Measurements from ENCODE around the gene CHST8.

Gene CHST8

DNA sequence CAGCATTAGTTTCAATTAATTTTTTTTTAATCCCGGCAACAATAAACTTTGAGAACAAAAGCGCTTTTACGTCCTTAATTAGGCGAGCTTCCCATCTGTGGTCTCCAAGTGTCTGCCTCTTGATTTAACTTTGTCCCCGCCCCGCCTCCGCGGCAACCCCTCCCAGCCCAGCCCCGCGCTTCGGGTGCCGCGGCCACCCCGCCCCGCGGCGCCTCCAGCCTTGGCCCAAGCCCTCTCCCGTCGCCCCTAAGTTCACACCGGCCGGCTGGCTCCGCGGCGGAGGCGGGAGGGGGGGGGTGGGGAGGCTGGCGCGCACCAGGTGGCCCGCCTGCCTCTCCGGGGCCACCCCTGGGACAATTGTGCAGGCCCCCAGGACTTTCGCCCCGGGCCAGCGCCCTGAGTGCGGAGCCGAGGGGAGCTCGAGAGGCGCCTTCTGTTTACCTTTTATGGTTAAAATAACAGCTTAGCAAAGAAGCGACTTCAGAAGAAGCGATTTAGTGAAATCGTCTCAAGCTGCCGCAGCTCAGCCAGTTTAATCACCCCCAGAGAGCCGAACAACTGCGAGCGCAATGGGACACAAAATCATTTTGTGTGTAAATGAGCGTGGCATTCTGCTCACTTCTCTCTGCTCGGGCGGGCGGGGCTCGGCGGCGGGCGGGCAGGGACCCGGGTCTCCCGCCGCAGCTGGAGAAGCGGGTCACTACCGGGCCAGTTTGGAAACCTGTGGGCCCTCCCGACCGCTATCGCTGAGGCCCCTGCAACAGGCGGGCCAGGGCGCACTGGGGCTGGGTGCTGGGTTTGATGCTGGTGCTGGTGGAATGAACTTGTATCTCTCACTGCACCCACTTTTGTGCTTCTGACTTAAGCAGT is 176.3 kb downstream of the CHST8 start:
- H3K4me3 ChIP-seq (ENCODE audit: low read depth, low read length), result peak overlapping the region; percentile 79
- in situ Hi-C loops (cut with HindIII; ENCODE audit: low pct_ligation_motif_present, low sequenced_read_pairs), result no loop called here

DNA sequence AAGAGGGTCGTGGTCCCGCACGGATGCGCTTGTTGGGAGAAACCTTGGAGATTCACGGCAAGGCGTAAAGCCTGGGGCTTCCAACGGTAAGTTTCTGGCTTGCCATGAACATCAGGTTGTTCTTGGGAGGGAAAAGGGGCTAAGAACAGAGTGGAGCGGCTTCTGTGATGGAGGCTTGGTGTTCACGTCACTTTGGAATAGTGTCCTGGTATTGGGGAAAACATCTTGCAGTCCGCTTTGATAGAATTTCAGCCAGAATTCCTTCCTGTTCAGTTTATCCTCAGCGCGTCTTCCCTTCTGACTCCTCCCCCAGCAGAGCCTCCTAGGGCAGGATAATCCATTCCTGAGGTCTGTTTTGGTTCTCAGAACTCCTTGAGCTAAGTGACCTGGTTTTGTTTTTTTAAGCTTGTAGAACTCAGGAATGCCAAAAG is 176.9 kb downstream of the CHST8 start:
- DNase-seq, result no peak
- H3K27ac ChIP-seq, result no peak overlapping the region
- peak overlapping the region; percentile 79 for H3K4me3 ChIP-seq (ENCODE audit: low read depth, low read length)
- peaks cover 20% of the 10 kb centered on the region for H3K36me3 ChIP-seq (replicated peaks)
- TF ChIP-seq, protein P1, sequence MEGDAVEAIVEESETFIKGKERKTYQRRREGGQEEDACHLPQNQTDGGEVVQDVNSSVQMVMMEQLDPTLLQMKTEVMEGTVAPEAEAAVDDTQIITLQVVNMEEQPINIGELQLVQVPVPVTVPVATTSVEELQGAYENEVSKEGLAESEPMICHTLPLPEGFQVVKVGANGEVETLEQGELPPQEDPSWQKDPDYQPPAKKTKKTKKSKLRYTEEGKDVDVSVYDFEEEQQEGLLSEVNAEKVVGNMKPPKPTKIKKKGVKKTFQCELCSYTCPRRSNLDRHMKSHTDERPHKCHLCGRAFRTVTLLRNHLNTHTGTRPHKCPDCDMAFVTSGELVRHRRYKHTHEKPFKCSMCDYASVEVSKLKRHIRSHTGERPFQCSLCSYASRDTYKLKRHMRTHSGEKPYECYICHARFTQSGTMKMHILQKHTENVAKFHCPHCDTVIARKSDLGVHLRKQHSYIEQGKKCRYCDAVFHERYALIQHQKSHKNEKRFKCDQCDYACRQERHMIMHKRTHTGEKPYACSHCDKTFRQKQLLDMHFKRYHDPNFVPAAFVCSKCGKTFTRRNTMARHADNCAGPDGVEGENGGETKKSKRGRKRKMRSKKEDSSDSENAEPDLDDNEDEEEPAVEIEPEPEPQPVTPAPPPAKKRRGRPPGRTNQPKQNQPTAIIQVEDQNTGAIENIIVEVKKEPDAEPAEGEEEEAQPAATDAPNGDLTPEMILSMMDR (IDR thresholded peaks at IDR 0.05; ENCODE audit: low read depth, low read length, missing control alignments), result no peak
- H3K27me3 ChIP-seq (replicated peaks), result no peaks in the 10 kb centered on the region
- in situ Hi-C loops (cut with HindIII; ENCODE audit: low pct_ligation_motif_present, low sequenced_read_pairs), result no loop called here

More for the DNA sequence above, 176.3 kb downstream of the CHST8 start:
- Histone ChIP-seq H3K36me3 (replicated peaks) (peaks cover 15% of the 10 kb centered on the region), H3K27ac (peak overlapping the region; percentile 70), H3K27me3 (replicated peaks) (no peaks in the 10 kb centered on the region)
- DNase-seq, result no peak
- TF ChIP-seq, protein P1 (IDR thresholded peaks at IDR 0.05; ENCODE audit: low read depth, low read length, missing control alignments), result no peak

DNA sequence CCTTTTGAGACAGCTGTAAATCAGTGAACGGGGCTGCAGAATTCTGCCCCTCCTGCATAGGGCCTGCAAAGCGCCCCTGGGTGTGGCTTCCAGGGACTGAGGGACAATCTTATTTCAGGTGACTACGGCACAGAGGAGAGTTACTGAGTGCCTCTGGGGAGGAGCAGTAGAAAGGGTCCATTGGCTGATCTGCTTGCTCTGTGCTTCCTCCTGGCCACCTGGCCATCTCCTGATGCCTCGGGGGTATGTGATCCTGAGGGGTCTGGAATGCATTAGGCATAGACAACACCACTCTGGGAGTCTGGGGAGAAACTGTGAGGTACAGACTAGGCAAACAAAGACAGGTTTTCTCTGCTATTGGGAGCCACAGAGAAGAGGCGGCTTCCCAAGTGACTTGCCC is 177.7 kb downstream of the CHST8 start:
- Histone ChIP-seq H3K4me3 (ENCODE audit: low read depth, low read length) (no peak overlapping the region), H3K27ac (no peak overlapping the region), H3K27me3 (replicated peaks) (no peaks in the 10 kb centered on the region), H3K36me3 (replicated peaks) (peaks cover 24% of the 10 kb centered on the region)
- TF ChIP-seq, protein P1 (IDR thresholded peaks at IDR 0.05; ENCODE audit: low read depth, low read length, missing control alignments), result no peak
- no peak for DNase-seq
- in situ Hi-C loops (cut with HindIII; ENCODE audit: low pct_ligation_motif_present, low sequenced_read_pairs), result no loop called here

DNA sequence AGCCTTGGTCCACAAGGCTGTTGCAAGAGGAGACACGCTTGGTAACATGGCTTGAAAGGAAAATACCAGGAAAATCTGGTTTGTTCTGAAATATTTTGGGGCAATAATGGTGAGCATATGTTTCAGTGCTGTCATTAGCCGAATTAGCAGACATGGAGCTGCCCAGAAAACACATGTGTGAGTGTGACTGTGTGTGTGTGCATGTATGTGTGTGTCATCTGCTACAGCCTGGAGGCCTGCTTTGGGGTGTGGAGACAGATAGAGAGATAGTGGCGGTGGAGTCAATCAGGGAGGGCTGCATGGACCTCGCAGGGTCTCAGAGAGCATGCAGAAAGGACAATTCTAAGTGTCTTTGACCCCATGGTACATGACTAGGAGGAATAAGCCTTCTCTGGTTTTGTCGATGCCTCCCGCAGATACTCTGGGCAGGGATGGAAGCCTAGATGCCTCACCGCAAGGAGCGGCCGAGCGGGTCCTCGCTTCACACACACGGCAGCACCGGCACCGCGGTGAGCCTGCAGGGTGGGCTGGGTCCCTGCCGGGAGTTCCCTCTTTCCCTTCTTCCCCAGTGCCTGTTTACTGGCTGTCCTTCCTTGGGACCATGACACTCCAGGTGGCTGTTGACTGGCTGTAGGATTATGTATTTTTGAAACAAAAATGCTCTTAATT is 178.4 kb downstream of the CHST8 start:
- H3K27me3 ChIP-seq (replicated peaks), result no peaks in the 10 kb centered on the region
- H3K36me3 ChIP-seq (replicated peaks), result peaks cover 29% of the 10 kb centered on the region
- H3K27ac ChIP-seq, result no peak overlapping the region
- H3K4me3 ChIP-seq (ENCODE audit: low read depth, low read length), result no peak overlapping the region
- no peak for DNase-seq
- TF ChIP-seq, protein P1 (IDR thresholded peaks at IDR 0.05; ENCODE audit: low read depth, low read length, missing control alignments), result no peak
- in situ Hi-C loops (cut with HindIII; ENCODE audit: low pct_ligation_motif_present, low sequenced_read_pairs), result no loop called here

- DNase-seq, result no peak
- H3K27ac ChIP-seq, result no peak overlapping the region
- H3K4me3 ChIP-seq (ENCODE audit: low read depth, low read length), result no peak overlapping the region
- H3K27me3 ChIP-seq (replicated peaks), result no peaks in the 10 kb centered on the region
- in situ Hi-C loops (cut with HindIII; ENCODE audit: low pct_ligation_motif_present, low sequenced_read_pairs), result no loop called here
- H3K36me3 ChIP-seq (replicated peaks), result peaks cover 37% of the 10 kb centered on the region
- TF ChIP-seq, protein P1 (IDR thresholded peaks at IDR 0.05; ENCODE audit: low read depth, low read length, missing control alignments), result no peak
These were observed 179.7 kb downstream of the CHST8 start for GRCh38 chr19:33801411-33801810.
